ENCODE data around the gene CCDC110.
A peak's percentile ranks its signal among the peaks of the same experiment; 100 is the strongest.

- TF ChIP-seq POLR2AphosphoS5 (IDR thresholded peaks at IDR 0.05) (peak; percentile 66 to 78 (median 73)), CTCF (IDR thresholded peaks at IDR 0.05) (no peak), EP300 (IDR thresholded peaks at IDR 0.05) (peak; percentile 9 to 67 (median 52)), POLR2A (IDR thresholded peaks at IDR 0.05) (no peak)
These were observed 32.8 kb upstream of the CCDC110 start for GRCh38 chr4:185504098-185505047.
